Endothelial cell of umbilical vein (primary cell): ENCODE data around the gene CD93. TPM values are rescaled to one million over a fixed set of nuclear protein-coding genes. Genes with fewer than 3 reads are reported as not detected.

ENCODE experiments used
- BruUV-seq: library from RNA; stranded (reverse); fragments of 400-500 nt; replicated peaks from 2 replicates; lab custom pipeline; 2021; lab: Mats Ljungman, UMichigan
- CTCF ChIA-PET: fragments of 300-600, 350-600 bp; sonication (Branson Sonifier 250); formaldehyde crosslinking; loops from one replicate; lab custom pipeline; 2021; ENCODE audit warnings: antibody characterized with exemption, inconsistent platforms; lab: Charles Lee
- POLR2A ChIA-PET: fragments of 300-600, 350-600 bp; sonication (Branson Sonifier 250); formaldehyde crosslinking; loops from one replicate; lab custom pipeline; 2021; ENCODE audit warnings: antibody characterized with exemption, inconsistent platforms; lab: Charles Lee
- DNase-seq: peaks from one replicate; pipeline ENCODE4 v3.0.0-alpha.2; 2011; ENCODE audit warnings: low read depth, low spot score
- FAIRE-seq: peaks from 2 replicates; lab custom pipeline; 2011; peaks lifted over from hg19 to GRCh38; lab: Jason Lieb, UNC
- H2AFZ ChIP-seq: 2 replicates; pipeline ENCODE4 v1.6.0; 2012; ENCODE audit warnings: low read depth, low read length, control low read depth, inconsistent platforms
- H3K27ac ChIP-seq: 2 replicates; pipeline ENCODE4 v1.5.1; 2011; ENCODE audit warnings: low read depth, mild to moderate bottlenecking, control low read depth, low read length, moderate library complexity; ENCODE audit not compliant: insufficient read depth
- H3K27me3 ChIP-seq, 2 experiments: 2 replicates each; pipeline versions ENCODE4 v1.6.0 to v1.6.1; 2011; ENCODE audit warnings: low read length in 2 of 2, mixed read lengths in 1 of 2; ENCODE audit not compliant: control insufficient read depth in 2 of 2, insufficient read depth in 2 of 2
- H3K36me3 ChIP-seq, 2 experiments: 2 replicates in 1 of 2; 3 replicates in 1 of 2; pipeline ENCODE4 v1.5.1; 2011; ENCODE audit warnings: low read length in 2 of 2, mild to moderate bottlenecking in 1 of 2, moderate library complexity in 1 of 2; ENCODE audit not compliant: control insufficient read depth in 2 of 2, insufficient read depth in 2 of 2; ENCODE audit errors: extremely low read depth in 1 of 2
- H3K4me1 ChIP-seq: 3 replicates; pipeline ENCODE4 v1.5.1; 2011; ENCODE audit warnings: mild to moderate bottlenecking, low read length; ENCODE audit not compliant: control insufficient read depth, insufficient read depth; ENCODE audit errors: extremely low read depth
- H3K4me2 ChIP-seq: 2 replicates; pipeline ENCODE4 v1.6.1; 2011; ENCODE audit warnings: low read length, control low read depth, mixed read lengths; ENCODE audit not compliant: insufficient read depth
- H3K4me3 ChIP-seq, 3 experiments: fragments of 200-600 bp in 1 of 3; sonication (generic), shearing (Covaris generic) in 1 of 3; replicated peaks in 1 of 3; 2 replicates each; pipeline ENCODE4 v1.5.1; 2011 to 2016; ENCODE audit warnings: control low read depth in 3 of 3, low read length in 3 of 3, mild to moderate bottlenecking in 2 of 3, inconsistent platforms in 1 of 3, low read depth in 1 of 3, moderate library complexity in 1 of 3; ENCODE audit not compliant: insufficient read depth in 1 of 3
- H3K79me2 ChIP-seq: 2 replicates; pipeline ENCODE4 v1.6.0; 2012; ENCODE audit warnings: low read length, inconsistent platforms; ENCODE audit not compliant: control insufficient read depth, insufficient read depth
- H3K9ac ChIP-seq: replicated peaks from 2 replicates; pipeline ENCODE3; 2011; ENCODE audit warnings: low read length, control low read depth; ENCODE audit not compliant: insufficient read depth; ENCODE audit errors: extremely low read depth
- H3K9me1 ChIP-seq: replicated peaks from 3 replicates; pipeline ENCODE4 v1.6.0; 2011; ENCODE audit warnings: mild to moderate bottlenecking, low read length; ENCODE audit not compliant: control insufficient read depth, insufficient read depth; ENCODE audit errors: extremely low read depth
- H3K9me3 ChIP-seq: replicated peaks from 2 replicates; pipeline ENCODE4 v1.5.1; 2012; ENCODE audit warnings: low read length, inconsistent platforms; ENCODE audit not compliant: control insufficient read depth, insufficient read depth
- H4K20me1 ChIP-seq: replicated peaks from 2 replicates; pipeline ENCODE3; 2011; ENCODE audit warnings: mild to moderate bottlenecking, low read length; ENCODE audit not compliant: control insufficient read depth, insufficient read depth; ENCODE audit errors: extremely low read depth
- EZH2 ChIP-seq: IDR thresholded peaks from 2 replicates; pipeline ENCODE4 v1.6.1; 2012; ENCODE audit warnings: borderline replicate concordance, low read depth, mild to moderate bottlenecking, moderate library complexity, low read length, inconsistent platforms; ENCODE audit not compliant: severe bottlenecking
- FOS ChIP-seq: IDR thresholded peaks from 2 replicates; pipeline ENCODE4 v1.6.1; 2011; ENCODE audit warnings: mild to moderate bottlenecking, low read length, moderate library complexity, borderline replicate concordance; ENCODE audit not compliant: insufficient read depth
- GATA2 ChIP-seq: IDR thresholded peaks from 2 replicates; pipeline ENCODE4 v1.7.0; 2011; ENCODE audit warnings: low read depth, mild to moderate bottlenecking, moderate library complexity, mixed read lengths, low read length; ENCODE audit not compliant: insufficient read length, insufficient read depth
- JUN ChIP-seq: IDR thresholded peaks from 2 replicates; pipeline ENCODE4 v1.6.1; 2011; ENCODE audit warnings: borderline replicate concordance, low read depth; ENCODE audit not compliant: insufficient read length, insufficient read depth
- MYC ChIP-seq: IDR thresholded peaks from one replicate; pipeline ENCODE4 v1.6.1; 2011; ENCODE audit warnings: mild to moderate bottlenecking, low read depth, low read length
- POLR2A ChIP-seq: IDR thresholded peaks from 2 replicates; pipeline ENCODE4 v1.6.1; 2012; ENCODE audit warnings: low read depth, mild to moderate bottlenecking, control low read depth, low read length
- POLR2AphosphoS5 ChIP-seq: IDR thresholded peaks from 2 replicates; pipeline ENCODE4 v1.6.1; 2012; ENCODE audit warnings: low read depth, mild to moderate bottlenecking, control low read depth, low read length, moderate library complexity; ENCODE audit not compliant: insufficient read depth
- dilution Hi-C: fragments of 300-500 bp; cut with MboI; formaldehyde crosslinking; loops from one replicate; pipeline ENCODE4 v1.15.0; 2019; ENCODE audit warnings: low sequenced_read_pairs; ENCODE audit not compliant: extremely low pct_ligation_motif_present
- intact Hi-C: fragments of 100-400 bp; cut with micrococcal nuclease; formaldehyde crosslinking; loops from one replicate; pipeline ENCODE4 v1.10.0; 2022
- polyA plus RNA-seq, 4 experiments: library from polyadenylated mRNA; depleted of rRNA in 3 of 4; stranded (reverse) in 3 of 4; unstranded in 1 of 4; fragments of >200 nt; gene quantifications; 2 replicates each; pipeline versions ENCODE4 v1.2.1 to v1.2.3, GENCODE V29; 2011 to 2012; ENCODE audit warnings: missing spikeins in 1 of 4
- total RNA-seq: library from RNA; stranded (reverse); gene quantifications from 2 replicates; pipeline ENCODE4 v1.2.3, GENCODE V29; 2021
- TF ChIP-seq, protein P1 (sequence below): IDR thresholded peaks from 2 replicates; pipeline ENCODE4 v1.6.1; 2011; ENCODE audit not compliant: insufficient read depth, insufficient read length
- TF ChIP-seq, protein P2 (sequence below), 2 donors: IDR thresholded peaks; 1 replicate in 1 of 2; 2 replicates in 1 of 2; pipeline ENCODE4 v1.5.1; 2011; ENCODE audit warnings: low read length in 2 of 2, mild to moderate bottlenecking in 2 of 2, moderate library complexity in 2 of 2, control low read depth in 1 of 2, inconsistent platforms in 1 of 2, low read depth in 1 of 2; ENCODE audit not compliant: insufficient read depth in 1 of 2; ENCODE audit errors: extremely low read depth in 1 of 2

CD93 gene
- total and polyA plus RNA-seq, 2 donors (not counting 3 experiments of a cell fraction or from before 2014, with no cell fraction given): 180 to 413 TPM

- CTCF ChIA-PET: no interaction called here
- Histone ChIP-seq H3K27me3 (no peaks in the 10 kb centered on the region), H3K36me3 (no peaks in the 10 kb centered on the region), H3K4me2 (no peak overlapping the region), H3K4me1 (peaks cover 41% of the 10 kb centered on the region), H3K27ac (no peak overlapping the region), H2AFZ (no peak overlapping the region), H3K4me3 (no peak overlapping the region), H4K20me1 (no peaks in the 10 kb centered on the region), H3K9ac (no peak overlapping the region), H3K9me1 (no peaks in the 10 kb centered on the region), H3K9me3 (no peaks in the 10 kb centered on the region), H3K79me2 (no peaks in the 10 kb centered on the region)
- BruUV-seq: no TSS peak
- TF ChIP-seq, protein P1, sequence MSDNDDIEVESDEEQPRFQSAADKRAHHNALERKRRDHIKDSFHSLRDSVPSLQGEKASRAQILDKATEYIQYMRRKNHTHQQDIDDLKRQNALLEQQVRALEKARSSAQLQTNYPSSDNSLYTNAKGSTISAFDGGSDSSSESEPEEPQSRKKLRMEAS: no peak
- TF ChIP-seq FOS: no peak
- TF ChIP-seq, protein P2, sequence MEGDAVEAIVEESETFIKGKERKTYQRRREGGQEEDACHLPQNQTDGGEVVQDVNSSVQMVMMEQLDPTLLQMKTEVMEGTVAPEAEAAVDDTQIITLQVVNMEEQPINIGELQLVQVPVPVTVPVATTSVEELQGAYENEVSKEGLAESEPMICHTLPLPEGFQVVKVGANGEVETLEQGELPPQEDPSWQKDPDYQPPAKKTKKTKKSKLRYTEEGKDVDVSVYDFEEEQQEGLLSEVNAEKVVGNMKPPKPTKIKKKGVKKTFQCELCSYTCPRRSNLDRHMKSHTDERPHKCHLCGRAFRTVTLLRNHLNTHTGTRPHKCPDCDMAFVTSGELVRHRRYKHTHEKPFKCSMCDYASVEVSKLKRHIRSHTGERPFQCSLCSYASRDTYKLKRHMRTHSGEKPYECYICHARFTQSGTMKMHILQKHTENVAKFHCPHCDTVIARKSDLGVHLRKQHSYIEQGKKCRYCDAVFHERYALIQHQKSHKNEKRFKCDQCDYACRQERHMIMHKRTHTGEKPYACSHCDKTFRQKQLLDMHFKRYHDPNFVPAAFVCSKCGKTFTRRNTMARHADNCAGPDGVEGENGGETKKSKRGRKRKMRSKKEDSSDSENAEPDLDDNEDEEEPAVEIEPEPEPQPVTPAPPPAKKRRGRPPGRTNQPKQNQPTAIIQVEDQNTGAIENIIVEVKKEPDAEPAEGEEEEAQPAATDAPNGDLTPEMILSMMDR (IDR thresholded peaks at IDR 0.05; ENCODE audit: extremely low read depth in 1 of 2, insufficient read depth in 1 of 2, low read depth in 1 of 2, low read length in 2 of 2): no peak
- TF ChIP-seq GATA2: no peak
- TF ChIP-seq POLR2AphosphoS5: no peak
- no peak for TF ChIP-seq POLR2A
- no peak for TF ChIP-seq EZH2
- no peak for TF ChIP-seq MYC
- no peak for TF ChIP-seq JUN
- intact Hi-C loops (no loop called here), dilution Hi-C loops (no loop called here)
- FAIRE-seq: peak; percentile 52
- DNase-seq: no peak
- POLR2A ChIA-PET: interaction anchor here (1.3 kb wide), 1 partner anchor 10 kb away, joined by 6 read pairs; no protein-coding TSS in a partner anchor
Observed at GRCh38 chr20:23093613-23094012, 7.5 kb upstream of the CD93 start.
